SU-DHL-6 (cell line): ENCODE measurements around the gene STARD3.

ENCODE experiments used
- CTCF ChIP-seq: fragments of 200-600 bp; sonication (generic); IDR thresholded peaks from one replicate; pipeline ENCODE4 v1.5.1; 2017; ENCODE audit warnings: antibody characterized with exemption, mild to moderate bottlenecking, low read length, moderate library complexity; ENCODE audit not compliant: insufficient read depth, poor library complexity, severe bottlenecking
- EZH2phosphoT487 ChIP-seq: fragments of 200-600 bp; sonication (generic), shearing (Covaris generic); conservative IDR thresholded peaks from 2 replicates; pipeline ENCODE4 v1.6.1; 2018; ENCODE audit warnings: mild to moderate bottlenecking, antibody characterized with exemption, low read length, moderate library complexity, mixed read lengths

- TF ChIP-seq CTCF (peak; percentile 89), EZH2phosphoT487 (no peak)
These were observed 2.5 kb upstream of the STARD3 start for GRCh38 chr17:39634384-39634871.
